Cardiac fibroblast (primary cell): ENCODE data around the gene ARID1B.

Experiments
- DNase-seq, 2 donors: peaks; one replicate each; pipeline versions ENCODE4 v3.0.0 to v3.0.0-alpha.2; 2010; ENCODE audit warnings: low read depth in 2 of 2
- H3K4me3 ChIP-seq, 2 donors: replicated peaks in 1 of 2; 1 replicate in 1 of 2; 2 replicates in 1 of 2; pipeline ENCODE4 v1.5.1; 2011; ENCODE audit warnings: low read depth in 2 of 2, low read length in 2 of 2, mild to moderate bottlenecking in 2 of 2, moderate library complexity in 1 of 2
- TF ChIP-seq, protein P1 (sequence below): IDR thresholded peaks from one replicate; pipeline ENCODE4 v1.5.1; 2011; ENCODE audit warnings: low read depth, mild to moderate bottlenecking, low read length, inconsistent platforms

The ARID1B gene

DNA sequence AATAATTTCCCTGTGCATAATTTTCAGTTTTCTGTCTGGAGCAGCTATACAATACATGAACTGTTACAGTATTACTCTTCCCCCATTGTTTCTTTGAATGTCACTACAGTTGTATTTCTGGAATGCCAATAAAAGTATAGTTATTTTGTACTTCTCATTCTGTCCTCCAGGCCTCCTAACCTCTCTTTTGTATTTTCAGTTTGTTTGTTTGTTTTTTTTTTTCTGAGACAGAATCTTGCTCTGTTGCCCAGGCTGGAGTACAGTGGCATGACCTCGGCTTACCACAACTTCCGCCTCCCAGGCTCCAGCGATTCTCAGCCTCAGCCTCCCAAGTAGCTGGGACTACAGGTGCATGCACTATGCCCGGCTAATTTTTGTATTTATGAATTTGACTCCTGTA is 16.8 kb upstream of the ARID1B start:
- DNase-seq, result no peak
- no peak overlapping the region for H3K4me3 ChIP-seq

DNA sequence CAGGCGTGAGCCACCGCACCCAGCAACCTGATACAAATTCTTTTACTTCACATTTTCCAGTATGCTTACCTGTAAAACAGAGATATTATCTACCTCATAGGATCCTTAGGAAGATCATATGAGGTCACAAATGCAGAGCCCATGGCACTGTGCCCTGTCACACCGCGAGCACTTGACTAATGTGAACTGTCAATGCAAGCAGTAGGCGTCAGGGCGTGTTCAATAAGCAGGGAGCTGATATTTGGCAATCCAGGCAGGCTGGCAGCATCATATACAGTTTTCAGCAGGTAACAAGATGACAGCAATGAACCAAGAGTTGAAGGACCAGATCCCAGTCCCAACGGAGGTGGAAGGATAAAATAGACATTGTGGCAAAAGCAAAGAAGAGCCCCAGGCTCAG is 14.6 kb upstream of the ARID1B start:
- DNase-seq, result no peak
- H3K4me3 ChIP-seq, result no peak overlapping the region
- TF ChIP-seq, protein P1, sequence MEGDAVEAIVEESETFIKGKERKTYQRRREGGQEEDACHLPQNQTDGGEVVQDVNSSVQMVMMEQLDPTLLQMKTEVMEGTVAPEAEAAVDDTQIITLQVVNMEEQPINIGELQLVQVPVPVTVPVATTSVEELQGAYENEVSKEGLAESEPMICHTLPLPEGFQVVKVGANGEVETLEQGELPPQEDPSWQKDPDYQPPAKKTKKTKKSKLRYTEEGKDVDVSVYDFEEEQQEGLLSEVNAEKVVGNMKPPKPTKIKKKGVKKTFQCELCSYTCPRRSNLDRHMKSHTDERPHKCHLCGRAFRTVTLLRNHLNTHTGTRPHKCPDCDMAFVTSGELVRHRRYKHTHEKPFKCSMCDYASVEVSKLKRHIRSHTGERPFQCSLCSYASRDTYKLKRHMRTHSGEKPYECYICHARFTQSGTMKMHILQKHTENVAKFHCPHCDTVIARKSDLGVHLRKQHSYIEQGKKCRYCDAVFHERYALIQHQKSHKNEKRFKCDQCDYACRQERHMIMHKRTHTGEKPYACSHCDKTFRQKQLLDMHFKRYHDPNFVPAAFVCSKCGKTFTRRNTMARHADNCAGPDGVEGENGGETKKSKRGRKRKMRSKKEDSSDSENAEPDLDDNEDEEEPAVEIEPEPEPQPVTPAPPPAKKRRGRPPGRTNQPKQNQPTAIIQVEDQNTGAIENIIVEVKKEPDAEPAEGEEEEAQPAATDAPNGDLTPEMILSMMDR, result no peak

More for the DNA sequence above, 16.8 kb upstream of the ARID1B start:
- TF ChIP-seq, protein P1, result no peak

DNA sequence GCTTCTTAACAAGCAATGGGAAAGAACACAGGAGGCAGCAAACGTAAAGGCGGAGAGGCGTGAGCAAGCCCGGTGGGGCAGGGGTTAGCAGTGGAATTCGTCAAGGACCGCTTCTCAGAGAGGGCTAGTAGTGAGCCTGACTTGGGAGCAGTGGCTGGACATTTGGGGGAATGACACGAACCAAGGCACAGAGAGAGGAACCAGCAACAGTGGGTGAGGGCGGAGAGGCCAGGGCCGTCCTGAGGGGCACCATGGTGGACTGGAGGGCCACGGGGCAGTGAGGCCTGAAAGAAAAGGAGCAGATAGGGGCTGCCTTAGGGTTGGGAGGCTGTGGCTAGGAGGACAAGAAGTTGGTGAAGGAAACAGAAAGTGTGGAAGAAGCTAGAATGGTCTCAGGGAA is 12.1 kb upstream of the ARID1B start:
- TF ChIP-seq, protein P1, result no peak
- no peak for DNase-seq
- H3K4me3 ChIP-seq, result no peak overlapping the region

DNA sequence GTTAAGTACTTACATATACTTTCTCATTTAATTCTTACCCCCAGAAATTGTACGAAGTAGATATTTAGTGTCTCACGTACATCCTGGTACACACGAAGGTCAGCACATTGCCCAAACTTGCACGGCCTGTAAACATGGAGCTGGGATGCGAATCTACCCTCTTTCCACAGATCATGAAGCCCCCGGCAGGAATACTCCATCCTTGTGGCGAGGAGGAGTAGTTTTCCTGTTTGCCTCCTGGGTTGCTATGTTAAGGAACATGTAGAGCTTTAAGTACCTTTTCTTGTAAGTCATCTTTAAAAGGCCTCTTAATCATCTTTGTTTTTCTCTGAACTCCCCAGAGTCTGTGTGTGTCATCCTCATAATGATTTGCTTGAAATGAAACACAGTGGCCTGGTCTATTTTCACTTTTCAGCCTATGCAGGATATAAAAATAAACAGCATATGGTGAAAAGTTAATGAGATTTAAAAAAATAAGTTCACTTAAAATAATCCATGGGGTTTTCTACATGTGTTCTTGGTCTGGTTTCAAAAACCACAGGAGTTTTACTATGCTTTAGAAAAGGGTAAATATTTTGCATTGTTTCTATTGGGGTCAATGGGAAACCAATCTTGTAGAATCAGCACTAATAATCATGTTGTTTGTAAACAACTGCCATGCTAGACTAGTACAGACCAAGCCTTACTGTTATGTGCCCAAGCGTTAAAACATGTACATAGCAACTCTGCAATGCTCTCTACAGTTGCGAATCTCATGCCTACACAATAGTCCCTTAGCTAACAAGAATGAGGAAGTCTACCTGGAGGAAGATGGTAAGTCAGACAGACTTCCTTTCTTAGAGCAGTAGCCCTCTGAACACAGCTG is 9.3 kb upstream of the ARID1B start:
- DNase-seq, result peak in 1 of 2 donors; percentile 65
- TF ChIP-seq, protein P1, result no peak
- H3K4me3 ChIP-seq, result no peak overlapping the region

DNA sequence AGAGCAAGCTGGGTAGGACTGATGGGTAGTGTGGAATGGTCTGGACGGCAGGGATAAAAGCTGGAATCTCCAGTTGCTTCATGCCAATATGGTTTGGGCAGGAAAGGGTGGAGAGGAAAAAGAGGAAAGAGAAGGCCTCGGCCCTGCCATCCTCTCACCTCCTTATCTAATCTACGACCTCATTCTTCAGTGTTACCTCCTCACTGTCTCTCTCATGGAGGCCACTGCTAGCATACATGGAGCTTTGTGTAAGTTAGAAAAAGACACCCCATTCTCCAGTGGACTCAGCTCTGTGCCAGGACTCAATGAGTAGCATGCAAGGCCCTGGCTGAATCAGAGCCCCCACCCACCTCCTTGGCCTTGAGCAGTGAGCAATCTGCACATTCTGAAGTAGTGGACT is 6.1 kb upstream of the ARID1B start:
- H3K4me3 ChIP-seq, result no peak overlapping the region
- DNase-seq, result no peak
- TF ChIP-seq, protein P1, result no peak

DNA sequence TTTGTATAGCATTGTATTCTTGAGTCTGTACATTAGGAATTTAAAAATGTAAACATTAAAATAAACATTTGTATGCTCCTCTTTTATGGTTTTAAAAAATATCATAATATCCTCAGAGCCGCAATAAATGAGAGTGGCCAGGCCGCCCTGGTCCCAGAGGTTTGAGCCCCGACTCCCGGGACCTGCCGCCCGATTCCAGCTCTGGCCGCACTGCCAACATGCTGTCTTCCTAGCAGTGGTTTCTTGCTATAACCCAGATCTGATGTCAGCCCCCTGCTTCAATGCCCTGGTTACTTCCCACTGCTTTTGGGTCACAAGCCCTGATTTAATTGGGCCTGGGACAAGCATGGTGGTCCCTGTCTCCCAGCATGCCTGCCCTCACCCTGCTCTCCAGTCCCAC is 5.4 kb upstream of the ARID1B start:
- no peak for DNase-seq
- no peak overlapping the region for H3K4me3 ChIP-seq
- TF ChIP-seq, protein P1, result no peak

DNA sequence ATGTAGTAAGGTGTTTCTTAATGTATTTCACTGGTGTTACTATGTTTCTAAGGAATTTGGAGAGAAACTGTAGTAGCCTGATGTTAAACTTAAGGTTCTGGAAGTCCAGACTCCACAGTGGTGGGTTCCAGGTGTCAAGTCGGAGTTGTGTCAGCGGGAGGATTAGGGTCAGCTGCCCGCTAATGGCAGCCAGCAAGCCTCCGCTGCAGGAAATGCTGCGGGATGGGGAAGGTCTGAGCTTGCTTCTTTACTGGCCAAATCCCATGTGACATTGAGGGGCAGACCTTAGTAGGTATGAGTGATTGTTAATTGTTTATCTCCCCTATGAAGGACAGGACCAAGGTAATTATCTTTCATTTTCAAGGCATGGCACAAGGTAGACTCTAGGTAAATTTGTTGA is 3.7 kb upstream of the ARID1B start:
- DNase-seq, result no peak
- TF ChIP-seq, protein P1, result no peak
- no peak overlapping the region for H3K4me3 ChIP-seq
